Measurements from ENCODE around the gene C19orf81. TPM values are rescaled to one million over a fixed set of nuclear protein-coding genes. Genes with fewer than 3 reads are reported as not detected.

Gene C19orf81
- total and polyA plus RNA-seq, 2 of the 13 experiments (the other 11 are each of a cell fraction or from before 2014, with no cell fraction given): not detected

DNA sequence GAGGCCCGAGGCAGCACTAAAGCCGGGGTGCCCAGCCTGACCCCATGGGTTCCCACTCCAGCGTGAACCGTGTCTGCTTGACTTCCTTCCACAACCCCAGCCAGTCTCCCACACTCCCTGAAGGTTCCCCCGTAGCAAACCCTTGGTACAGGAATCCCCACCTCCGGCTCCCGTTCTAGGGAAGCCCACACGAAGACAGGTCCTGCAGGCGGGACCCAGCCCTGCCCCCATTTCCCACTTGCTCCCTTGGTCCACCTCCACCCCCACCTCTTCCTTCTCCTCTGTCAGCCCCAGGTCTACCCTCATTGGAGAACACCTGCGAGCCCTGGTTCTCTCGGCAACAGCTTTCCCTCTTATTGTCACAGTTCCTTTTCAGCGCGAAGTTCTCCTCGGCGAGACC, 23.9 kb downstream of the C19orf81 start (continued):
- no peak for TF ChIP-seq ZNF75D (CRISPR knock-in tag; IDR thresholded peaks at IDR 0.05; ENCODE audit: borderline replicate concordance)
- no peak for TF ChIP-seq ZNF451 (CRISPR knock-in tag; IDR thresholded peaks at IDR 0.05)
- TF ChIP-seq ZSCAN25 (CRISPR knock-in tag; IDR thresholded peaks at IDR 0.05): no peak
- no peak for TF ChIP-seq ZNF124 (CRISPR knock-in tag; IDR thresholded peaks at IDR 0.05)
- TF ChIP-seq CEBPB (IDR thresholded peaks at IDR 0.05; ENCODE audit: borderline replicate concordance, low read depth, low read length): no peak
- TF ChIP-seq FOXK1 (CRISPR knock-in tag; IDR thresholded peaks at IDR 0.05; ENCODE audit: borderline replicate concordance, low read depth): no peak

DNA sequence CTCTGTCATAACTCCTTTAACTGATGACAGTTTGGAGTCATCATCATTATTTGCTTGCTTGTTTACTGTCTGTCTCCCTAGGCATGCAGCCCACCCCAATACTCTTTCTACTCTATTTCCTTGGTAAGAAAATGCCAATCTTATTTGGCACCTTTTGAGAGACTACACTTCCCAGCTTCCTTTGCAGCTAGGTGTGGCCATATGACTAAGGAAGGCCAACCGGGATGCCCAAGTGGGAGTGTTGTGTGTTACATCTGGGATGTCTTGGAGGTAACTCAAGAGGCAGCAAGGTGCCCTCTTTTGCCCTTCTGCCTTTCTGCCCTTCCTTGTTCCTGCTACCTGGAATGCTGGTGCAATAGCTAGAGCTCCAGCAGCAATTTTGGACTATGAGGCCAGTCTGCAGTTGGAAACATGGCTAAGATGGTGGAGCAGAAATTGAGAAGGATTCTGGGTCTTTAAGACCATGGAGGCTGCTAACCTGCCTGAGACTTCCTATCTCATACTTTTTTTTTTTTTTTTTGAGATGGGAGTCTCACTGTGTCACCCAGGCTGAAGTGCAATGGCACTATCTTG, 27.5 kb downstream of the C19orf81 start:
- no peaks in the 10 kb centered on the region for H3K4me1 ChIP-seq (ENCODE audit: insufficient read depth, low read length)
- peaks cover 5 to 29% of the 10 kb centered on the region in 2 experiments; a peak in 4 of 5 replicates for H3K27me3 ChIP-seq (ENCODE audit: control insufficient read depth in 1 of 2, insufficient read depth in 2 of 2, low read length in 2 of 2)
- no peaks in the 10 kb centered on the region for H3K79me2 ChIP-seq (ENCODE audit: insufficient read depth, low read length)
- H3K4me3 ChIP-seq (replicated peaks in 1 of 3; ENCODE audit: insufficient read depth in 1 of 3, low read depth in 2 of 3, low read length in 3 of 3): no peak overlapping the region
- POLR2A ChIA-PET: no interaction called here
- ATAC-seq (no peak), FAIRE-seq (no peak), DNase-seq (ENCODE audit: low spot score) (no peak)
- no peaks in the 10 kb centered on the region for H3K9me3 ChIP-seq (ENCODE audit: low read length)
- H3K9ac ChIP-seq (ENCODE audit: insufficient read depth, low read depth, low read length): no peak overlapping the region
- WGBS (ENCODE audit: low lambda C conversion rate): 0% methylated on average over 1 of the region's 1 CpG
- H4K20me1 ChIP-seq (ENCODE audit: insufficient read depth, low read length): no peaks in the 10 kb centered on the region
- no peak overlapping the region for H2AFZ ChIP-seq (ENCODE audit: low read length)
- BruUV-seq (replicated peaks): no TSS peak
- H3K36me3 ChIP-seq (replicated peaks in 1 of 2; ENCODE audit: control insufficient read depth in 1 of 2, insufficient read depth in 2 of 2, low read length in 2 of 2): no peaks in the 10 kb centered on the region
- no peak for TF ChIP-seq ONECUT2 (CRISPR knock-in tag; IDR thresholded peaks at IDR 0.05)
- TF ChIP-seq ZMAT3 (CRISPR knock-in tag; conservative IDR thresholded peaks at IDR 0.05): no peak
- TF ChIP-seq, protein P1, sequence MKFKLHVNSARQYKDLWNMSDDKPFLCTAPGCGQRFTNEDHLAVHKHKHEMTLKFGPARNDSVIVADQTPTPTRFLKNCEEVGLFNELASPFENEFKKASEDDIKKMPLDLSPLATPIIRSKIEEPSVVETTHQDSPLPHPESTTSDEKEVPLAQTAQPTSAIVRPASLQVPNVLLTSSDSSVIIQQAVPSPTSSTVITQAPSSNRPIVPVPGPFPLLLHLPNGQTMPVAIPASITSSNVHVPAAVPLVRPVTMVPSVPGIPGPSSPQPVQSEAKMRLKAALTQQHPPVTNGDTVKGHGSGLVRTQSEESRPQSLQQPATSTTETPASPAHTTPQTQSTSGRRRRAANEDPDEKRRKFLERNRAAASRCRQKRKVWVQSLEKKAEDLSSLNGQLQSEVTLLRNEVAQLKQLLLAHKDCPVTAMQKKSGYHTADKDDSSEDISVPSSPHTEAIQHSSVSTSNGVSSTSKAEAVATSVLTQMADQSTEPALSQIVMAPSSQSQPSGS (CRISPR knock-in tag; IDR thresholded peaks at IDR 0.05): no peak
- no peak for TF ChIP-seq GATAD2A (CRISPR knock-in tag; IDR thresholded peaks at IDR 0.05)
- intact Hi-C loops (cut with micrococcal nuclease; ENCODE audit: unreplicated experiment): no loop called here
- H3K27ac ChIP-seq (ENCODE audit: extremely low read length, insufficient read depth, low read length): no peak overlapping the region
- in situ Hi-C loops (cut with HindIII; ENCODE audit: extremely low pct_ligation_motif_present, low pct_unique_long_range_greater_than_20kb): no loop called here
- CTCF ChIA-PET (ENCODE audit: low intra/inter-chr PET ratio, low total read pairs): no interaction called here
- H3K4me2 ChIP-seq (ENCODE audit: low read depth, low read length): no peak overlapping the region

Measured in HepG2 (cell line).